GM12891 (cell line): ENCODE data around the gene KPNB1.

Experiments
- POLR2A ChIP-seq: IDR thresholded peaks from 2 replicates; pipeline ENCODE4 v1.6.1; 2011; ENCODE audit warnings: low read depth, low read length, control low read depth
- POLR2AphosphoS5 ChIP-seq: IDR thresholded peaks from 2 replicates; pipeline ENCODE4 v1.6.1; 2011; ENCODE audit warnings: low read depth, low read length, control low read depth
- TAF1 ChIP-seq: IDR thresholded peaks from 2 replicates; pipeline ENCODE4 v1.6.1; 2011; ENCODE audit warnings: low read depth, low read length, control low read depth

DNA sequence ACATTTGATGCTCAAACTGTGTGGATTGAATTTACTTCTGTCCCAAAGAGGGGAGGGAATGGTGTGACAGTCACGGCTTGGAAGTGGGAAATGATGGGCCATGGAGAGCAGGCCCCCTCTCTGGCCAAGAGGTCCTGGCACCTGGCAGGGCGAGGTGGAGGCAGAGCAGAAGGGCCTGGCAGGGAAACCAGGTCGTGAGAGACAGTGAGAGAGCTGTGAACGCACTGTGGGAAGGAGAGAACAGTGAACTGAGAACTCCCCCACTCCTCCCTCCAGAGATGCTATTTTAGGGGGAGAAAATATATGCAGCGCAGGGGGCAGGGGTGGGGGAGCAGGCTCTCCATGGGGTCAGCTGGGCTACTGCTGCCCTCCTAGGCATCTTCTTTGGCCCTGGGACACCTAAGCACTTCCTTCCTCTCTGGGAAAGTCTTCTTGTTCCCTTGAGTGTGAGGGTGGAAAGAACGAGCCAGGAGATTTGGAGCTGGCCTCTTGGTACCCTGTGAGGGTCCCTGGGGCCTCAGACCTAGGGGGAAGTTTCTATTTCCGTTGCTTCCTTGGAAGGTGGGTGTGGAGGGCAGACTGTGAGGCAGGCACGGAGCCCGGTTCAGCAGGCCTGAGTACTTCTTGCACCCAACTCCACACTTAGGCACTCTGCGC, 66.1 kb downstream of the KPNB1 start:
- TF ChIP-seq POLR2AphosphoS5 (no peak), TAF1 (no peak), POLR2A (no peak)
